DOHH2 (cell line): ENCODE results near the gene KBTBD13.

Source experiments
- H3F3A ChIP-seq: fragments of 200-600 bp; sonication (generic), shearing (Covaris generic); 2 replicates; pipeline ENCODE4 v1.6.0; 2016; ENCODE audit warnings: antibody characterized with exemption, mild to moderate bottlenecking; ENCODE audit not compliant: control insufficient read depth, insufficient read depth
- H3K27ac ChIP-seq: fragments of 200-600 bp; sonication (generic); 2 replicates; pipeline ENCODE4 v1.5.1; 2014; ENCODE audit warnings: low read depth, mild to moderate bottlenecking, low read length, moderate library complexity
- H3K27me3 ChIP-seq: fragments of 200-600 bp; sonication (generic); 2 replicates; pipeline ENCODE4 v1.6.1; 2014; ENCODE audit warnings: mild to moderate bottlenecking, low read length, mixed read lengths; ENCODE audit not compliant: control insufficient read depth
- H3K36me3 ChIP-seq: fragments of 200-600 bp; sonication (generic); 2 replicates; pipeline ENCODE4 v1.6.1; 2014; ENCODE audit warnings: mild to moderate bottlenecking, low read length, moderate library complexity, mixed read lengths; ENCODE audit not compliant: control insufficient read depth
- H3K4me1 ChIP-seq: fragments of 200-600 bp; sonication (generic); 2 replicates; pipeline ENCODE4 v1.6.1; 2014; ENCODE audit warnings: mild to moderate bottlenecking, low read length, mixed read lengths; ENCODE audit not compliant: control insufficient read depth
- H3K4me2 ChIP-seq: fragments of 200-600 bp; sonication (generic); 2 replicates; pipeline ENCODE4 v1.6.0; 2014; ENCODE audit warnings: mild to moderate bottlenecking, low read length, moderate library complexity
- H3K4me3 ChIP-seq: fragments of 200-600 bp; sonication (generic); 2 replicates; pipeline ENCODE4 v1.5.1; 2014; ENCODE audit warnings: mild to moderate bottlenecking, low read length, mixed read lengths
- H3K79me2 ChIP-seq: fragments of 200-600 bp; sonication (generic); 2 replicates; pipeline ENCODE4 v1.6.1; 2014; ENCODE audit warnings: mild to moderate bottlenecking, low read length, mixed read lengths; ENCODE audit not compliant: control insufficient read depth
- H3K9me2 ChIP-seq: fragments of 200-600 bp; sonication (generic); replicated peaks from 2 replicates; pipeline ENCODE4 v1.6.1; 2014; ENCODE audit warnings: mild to moderate bottlenecking, low read length, mixed read lengths; ENCODE audit not compliant: control insufficient read depth
- H3K9me3 ChIP-seq: fragments of 200-600 bp; sonication (generic); 2 replicates; pipeline ENCODE4 v1.6.1; 2014; ENCODE audit warnings: antibody characterized with exemption, low read length, mixed read lengths; ENCODE audit not compliant: control insufficient read depth, insufficient read depth
- H4K20me1 ChIP-seq: fragments of 200-600 bp; sonication (generic); 2 replicates; pipeline ENCODE4 v1.6.0; 2014; ENCODE audit warnings: low read depth, mild to moderate bottlenecking, antibody characterized with exemption, low read length, moderate library complexity; ENCODE audit not compliant: control insufficient read depth, insufficient read depth
- CTCF ChIP-seq: fragments of 200-600 bp; sonication (generic); IDR thresholded peaks from one replicate; pipeline ENCODE4 v1.5.1; 2014; ENCODE audit warnings: antibody characterized with exemption, mild to moderate bottlenecking, low read depth, low read length; ENCODE audit not compliant: poor library complexity, severe bottlenecking
- EZH2phosphoT487 ChIP-seq: fragments of 200-600 bp; sonication (generic); IDR thresholded peaks from 2 replicates; pipeline ENCODE4 v1.6.1; 2017; ENCODE audit warnings: borderline replicate concordance, mild to moderate bottlenecking, antibody characterized with exemption, low read length, moderate library complexity, mixed read lengths

KBTBD13 gene

DNA sequence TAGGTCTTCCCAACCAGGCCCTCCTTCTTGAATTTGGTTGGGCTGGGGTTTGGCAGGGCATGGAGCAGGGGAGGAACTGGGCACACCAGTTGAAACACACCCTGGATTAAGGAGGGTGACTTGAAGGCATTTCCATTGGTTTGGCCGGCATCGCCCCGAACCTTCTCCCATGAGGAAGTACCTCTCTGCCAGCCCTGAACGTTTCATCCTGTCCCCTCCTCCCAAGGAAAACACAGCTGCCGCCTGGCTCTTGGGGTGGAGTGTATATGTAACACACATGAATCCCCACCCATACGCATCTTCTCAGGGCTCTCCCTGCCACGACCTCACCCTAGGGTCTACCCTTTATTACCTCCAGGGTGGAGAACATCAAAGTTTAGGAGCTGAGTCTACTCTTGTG, 23.9 kb downstream of the KBTBD13 start:
- TF ChIP-seq CTCF, result no peak
- no peak for TF ChIP-seq EZH2phosphoT487
- no peaks in the 10 kb centered on the region for H3K9me2 ChIP-seq
- H3K27me3 ChIP-seq, result no peaks in the 10 kb centered on the region
- no peak overlapping the region for H3K4me2 ChIP-seq
- H3K36me3 ChIP-seq, result peaks cover 41% of the 10 kb centered on the region
- H3F3A ChIP-seq, result no peaks in the 10 kb centered on the region
- H3K4me1 ChIP-seq, result no peaks in the 10 kb centered on the region
- H3K27ac ChIP-seq, result no peak overlapping the region
- no peaks in the 10 kb centered on the region for H4K20me1 ChIP-seq
- no peak overlapping the region for H3K4me3 ChIP-seq
- no peaks in the 10 kb centered on the region for H3K9me3 ChIP-seq
- no peaks in the 10 kb centered on the region for H3K79me2 ChIP-seq

DNA sequence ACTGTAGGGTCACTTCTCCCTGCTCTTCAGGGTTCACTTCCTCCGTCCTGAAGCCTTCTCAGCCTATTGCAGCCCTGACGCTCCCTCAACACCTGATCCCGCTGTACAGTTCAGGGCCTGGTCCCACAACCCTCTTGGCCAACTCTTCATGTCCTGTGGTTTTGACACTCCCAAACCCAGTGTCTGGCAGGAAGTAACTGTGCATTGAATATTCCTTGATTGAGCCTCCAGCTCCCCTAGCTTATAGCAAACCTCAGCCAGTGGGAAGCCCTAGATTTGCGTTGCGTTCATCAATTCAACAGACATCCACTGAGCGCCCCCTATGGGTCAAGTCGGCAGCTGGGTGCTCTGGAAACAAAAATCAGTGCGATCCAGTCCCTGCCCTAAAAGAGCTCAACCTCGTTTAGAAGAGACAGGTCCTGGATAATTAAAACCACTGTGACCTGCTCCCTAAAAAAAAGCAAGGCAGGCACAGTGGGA, 24.9 kb downstream of the KBTBD13 start:
- H3K4me3 ChIP-seq, result no peak overlapping the region
- H4K20me1 ChIP-seq, result no peaks in the 10 kb centered on the region
- no peaks in the 10 kb centered on the region for H3F3A ChIP-seq
- H3K27me3 ChIP-seq, result no peaks in the 10 kb centered on the region
- H3K4me2 ChIP-seq, result no peak overlapping the region
- no peak overlapping the region for H3K27ac ChIP-seq
- no peaks in the 10 kb centered on the region for H3K9me3 ChIP-seq
- H3K36me3 ChIP-seq, result peaks cover 44% of the 10 kb centered on the region
- TF ChIP-seq CTCF (peak; percentile 96), EZH2phosphoT487 (no peak)
- H3K9me2 ChIP-seq, result no peaks in the 10 kb centered on the region
- H3K4me1 ChIP-seq, result no peaks in the 10 kb centered on the region
- no peaks in the 10 kb centered on the region for H3K79me2 ChIP-seq

GRCh38 chr15:65101891-65102708, 25.6 kb downstream of the KBTBD13 start:
- H3K9me3 ChIP-seq, result no peaks in the 10 kb centered on the region
- TF ChIP-seq EZH2phosphoT487 (no peak), CTCF (peak; percentile 4)
- H3K79me2 ChIP-seq, result no peaks in the 10 kb centered on the region
- no peak overlapping the region for H3K27ac ChIP-seq
- no peak overlapping the region for H3K4me2 ChIP-seq
- H3K36me3 ChIP-seq, result peaks cover 44% of the 10 kb centered on the region
- no peaks in the 10 kb centered on the region for H3F3A ChIP-seq
- H3K4me3 ChIP-seq, result no peak overlapping the region
- no peaks in the 10 kb centered on the region for H4K20me1 ChIP-seq
- no peaks in the 10 kb centered on the region for H3K4me1 ChIP-seq
- H3K9me2 ChIP-seq, result no peaks in the 10 kb centered on the region
- H3K27me3 ChIP-seq, result no peaks in the 10 kb centered on the region
